Measurements from ENCODE around the gene RNF144A. TPM values are rescaled to one million over a fixed set of nuclear protein-coding genes. Genes with fewer than 3 reads are reported as not detected.

RNF144A gene
- total and polyA plus RNA-seq, 2 experiments from 2014 or later = 0.60 to 3.5 TPM

- 78 to 85% methylated on average over 3 of the region's 3 CpGs for WGBS, 2 experiments (ENCODE audit: low coverage in 1 of 2, low lambda C conversion rate in 2 of 2, missing lambda C conversion rate in 2 of 2)
- Histone ChIP-seq H2AFZ (no peak overlapping the region), H3K79me2 (ENCODE audit: insufficient read depth) (no peaks in the 10 kb centered on the region), H3K36me3 (ENCODE audit: low read depth) (no peaks in the 10 kb centered on the region), H3K27ac (no peak overlapping the region), H3K9me2 (ENCODE audit: insufficient read depth) (no peaks in the 10 kb centered on the region), H3K27me3 (replicated peaks; ENCODE audit: insufficient read depth) (peaks cover 9% of the 10 kb centered on the region; the same call in 1 of the 2 replicates), H3K4me2 (ENCODE audit: unreplicated experiment) (no peak overlapping the region), H3K4me1 (ENCODE audit: insufficient read depth) (no peaks in the 10 kb centered on the region), H3K9me3 (ENCODE audit: low read depth) (no peaks in the 10 kb centered on the region), H3K4me3 (no peak overlapping the region), H4K20me1 (ENCODE audit: insufficient read depth) (no peaks in the 10 kb centered on the region), H3F3A (ENCODE audit: insufficient read depth) (no peaks in the 10 kb centered on the region), H3K9ac (no peak overlapping the region)
- no peak for DNase-seq
- TF ChIP-seq EZH2 (IDR thresholded peaks at IDR 0.05; ENCODE audit: insufficient read depth, poor library complexity, severe bottlenecking) (no peak), EZH2phosphoT487 (IDR thresholded peaks at IDR 0.05; ENCODE audit: insufficient read depth, low read depth) (no peak)
- in situ Hi-C loops (cut with MboI) = no loop called here
These were observed 31.2 kb upstream of the RNF144A start for GRCh38 chr2:6885968-6886367.

GRCh38 chr2:6887751-6888192 is 29.4 kb upstream of the RNF144A start:
- Histone ChIP-seq H3K9me2 (ENCODE audit: insufficient read depth) (no peaks in the 10 kb centered on the region), H3K79me2 (ENCODE audit: insufficient read depth) (no peaks in the 10 kb centered on the region), H4K20me1 (ENCODE audit: insufficient read depth) (no peaks in the 10 kb centered on the region), H3K27me3 (replicated peaks; ENCODE audit: insufficient read depth) (0 out of 2 replicates have a peak, but pooled peaks cover 12% of the 10 kb centered on the region), H3K4me2 (ENCODE audit: unreplicated experiment) (no peak overlapping the region), H2AFZ (no peak overlapping the region), H3K9me3 (ENCODE audit: low read depth) (no peaks in the 10 kb centered on the region), H3K27ac (no peak overlapping the region), H3K36me3 (ENCODE audit: low read depth) (no peaks in the 10 kb centered on the region), H3K4me1 (ENCODE audit: insufficient read depth) (no peaks in the 10 kb centered on the region), H3K4me3 (no peak overlapping the region), H3K9ac (no peak overlapping the region), H3F3A (ENCODE audit: insufficient read depth) (no peaks in the 10 kb centered on the region)
- no peak for TF ChIP-seq EZH2 (IDR thresholded peaks at IDR 0.05; ENCODE audit: insufficient read depth, poor library complexity, severe bottlenecking)
- in situ Hi-C loops (cut with MboI) = no loop called here
- no peak for DNase-seq
- 50 to 58% methylated on average over 3 of the region's 3 CpGs for WGBS, 2 experiments (ENCODE audit: low coverage in 1 of 2, low lambda C conversion rate in 2 of 2, missing lambda C conversion rate in 2 of 2)

- H3K4me2 ChIP-seq (ENCODE audit: unreplicated experiment) = no peak overlapping the region
These were observed 28.5 kb upstream of the RNF144A start for GRCh38 chr2:6888724-6889123.

GRCh38 chr2:6893876-6894482 is 23.2 kb upstream of the RNF144A start:
- 34 to 42% methylated on average over 2 of the region's 2 CpGs for WGBS, 2 experiments (ENCODE audit: low coverage in 1 of 2, low lambda C conversion rate in 2 of 2, missing lambda C conversion rate in 2 of 2)
- Histone ChIP-seq H4K20me1 (ENCODE audit: insufficient read depth) (no peaks in the 10 kb centered on the region), H3K27me3 (replicated peaks; ENCODE audit: insufficient read depth) (peaks cover 21% of the 10 kb centered on the region; the same call in 1 of the 2 replicates), H3K79me2 (ENCODE audit: insufficient read depth) (no peaks in the 10 kb centered on the region), H3K36me3 (ENCODE audit: low read depth) (no peaks in the 10 kb centered on the region), H3K9me2 (ENCODE audit: insufficient read depth) (no peaks in the 10 kb centered on the region), H3K4me3 (no peak overlapping the region), H3K9ac (no peak overlapping the region), H3K27ac (no peak overlapping the region), H3K9me3 (ENCODE audit: low read depth) (no peaks in the 10 kb centered on the region), H3K4me1 (ENCODE audit: insufficient read depth) (no peaks in the 10 kb centered on the region), H2AFZ (no peak overlapping the region), H3F3A (ENCODE audit: insufficient read depth) (no peaks in the 10 kb centered on the region), H3K4me2 (ENCODE audit: unreplicated experiment) (no peak overlapping the region)
- TF ChIP-seq EZH2phosphoT487 (IDR thresholded peaks at IDR 0.05; ENCODE audit: insufficient read depth, low read depth) (no peak), EZH2 (IDR thresholded peaks at IDR 0.05; ENCODE audit: insufficient read depth, poor library complexity, severe bottlenecking) (no peak)
- in situ Hi-C loops (cut with MboI) = no loop called here
- no peak for DNase-seq

More at GRCh38 chr2:6888724-6889123, 28.5 kb upstream of the RNF144A start:
- H2AFZ ChIP-seq = no peak overlapping the region
- no peaks in the 10 kb centered on the region for H3K9me3 ChIP-seq (ENCODE audit: low read depth)
- peaks cover 12% of the 10 kb centered on the region; the same call in 1 of the 2 replicates for H3K27me3 ChIP-seq (replicated peaks; ENCODE audit: insufficient read depth)
- no peak for TF ChIP-seq EZH2phosphoT487 (IDR thresholded peaks at IDR 0.05; ENCODE audit: insufficient read depth, low read depth)
- TF ChIP-seq EZH2 (IDR thresholded peaks at IDR 0.05; ENCODE audit: insufficient read depth, poor library complexity, severe bottlenecking) = no peak
- no peaks in the 10 kb centered on the region for H3F3A ChIP-seq (ENCODE audit: insufficient read depth)
- no peak for DNase-seq
- no peak overlapping the region for H3K4me3 ChIP-seq
- no peaks in the 10 kb centered on the region for H3K9me2 ChIP-seq (ENCODE audit: insufficient read depth)
- no peaks in the 10 kb centered on the region for H3K36me3 ChIP-seq (ENCODE audit: low read depth)
- in situ Hi-C loops (cut with MboI) = no loop called here
- no peaks in the 10 kb centered on the region for H3K79me2 ChIP-seq (ENCODE audit: insufficient read depth)
- no peak overlapping the region for H3K9ac ChIP-seq
- WGBS, 2 experiments (ENCODE audit: low coverage in 1 of 2, low lambda C conversion rate in 2 of 2, missing lambda C conversion rate in 2 of 2) = 63 to 70% methylated on average over 4 of the region's 4 CpGs
- no peak overlapping the region for H3K27ac ChIP-seq
- H3K4me1 ChIP-seq (ENCODE audit: insufficient read depth) = no peaks in the 10 kb centered on the region
- no peaks in the 10 kb centered on the region for H4K20me1 ChIP-seq (ENCODE audit: insufficient read depth)
